Colonic mucosa (tissue), 4 donors: ENCODE data around the gene FHIP1B. TPM values are rescaled to one million over a fixed set of nuclear protein-coding genes. Genes with fewer than 3 reads are reported as not detected.

Experiments
- DNase-seq: peaks from one replicate; pipeline ENCODE4 v3.0.0-alpha.2; 2020
- H3K27ac ChIP-seq: fragments of 200-600 bp; one replicate; pipeline ENCODE4 v1.8.0; 2021
- H3K27me3 ChIP-seq: fragments of 200-600 bp; one replicate; pipeline ENCODE4 v1.8.0; 2021
- H3K36me3 ChIP-seq: fragments of 200-600 bp; one replicate; pipeline ENCODE4 v1.8.0; 2021
- H3K4me1 ChIP-seq: fragments of 200-600 bp; one replicate; pipeline ENCODE4 v1.8.0; 2021; ENCODE audit warnings: mild to moderate bottlenecking
- H3K4me3 ChIP-seq: fragments of 200-600 bp; one replicate; pipeline ENCODE4 v1.8.0; 2021
- H3K9ac ChIP-seq, 2 donors: one replicate each; pipeline ENCODE4 v1.7.0; 2013; ENCODE audit warnings: control low read depth in 2 of 2, low read depth in 2 of 2, low read length in 2 of 2
- H3K9me3 ChIP-seq: fragments of 200-600 bp; one replicate; pipeline ENCODE4 v1.8.0; 2021
- intact Hi-C: fragments of 100-400 bp; cut with DNase I; formaldehyde crosslinking; loops from one replicate; pipeline ENCODE4 v1.14.1; 2022
- total RNA-seq, 2 donors: library from RNA; stranded (reverse); fragmentation: NEBNext Ultra II Directional in 1 of 2; extraction: Animal tissue kit (Norgen Biotek cat#: 25700) in 1 of 2; gene quantifications; one replicate each; pipeline ENCODE4 v1.2.1, GENCODE V29; 2021
- TF ChIP-seq, protein P1 (sequence below): fragments of 200-600 bp; IDR thresholded peaks from one replicate; pipeline ENCODE4 v1.8.0; 2022; ENCODE audit warnings: antibody characterized with exemption, mild to moderate bottlenecking
- donor health status: healthy.
- donor health status: DM: no; HTN: no; CAD: no.
- donor health status: DM: no; HTN: no; CAD: no.

Gene FHIP1B
- total RNA-seq, 2 donors from 2014 or later, result 84.6 to 107 TPM

GRCh38 chr11:6197466-6198200 is 36.8 kb downstream of the FHIP1B start:
- Histone ChIP-seq H3K27me3 (no peaks in the 10 kb centered on the region), H3K4me3 (no peak overlapping the region), H3K9me3 (no peaks in the 10 kb centered on the region), H3K27ac (no peak overlapping the region), H3K9ac (no peak overlapping the region), H3K36me3 (no peaks in the 10 kb centered on the region), H3K4me1 (no peaks in the 10 kb centered on the region)
- no peak for DNase-seq
- TF ChIP-seq, protein P1, sequence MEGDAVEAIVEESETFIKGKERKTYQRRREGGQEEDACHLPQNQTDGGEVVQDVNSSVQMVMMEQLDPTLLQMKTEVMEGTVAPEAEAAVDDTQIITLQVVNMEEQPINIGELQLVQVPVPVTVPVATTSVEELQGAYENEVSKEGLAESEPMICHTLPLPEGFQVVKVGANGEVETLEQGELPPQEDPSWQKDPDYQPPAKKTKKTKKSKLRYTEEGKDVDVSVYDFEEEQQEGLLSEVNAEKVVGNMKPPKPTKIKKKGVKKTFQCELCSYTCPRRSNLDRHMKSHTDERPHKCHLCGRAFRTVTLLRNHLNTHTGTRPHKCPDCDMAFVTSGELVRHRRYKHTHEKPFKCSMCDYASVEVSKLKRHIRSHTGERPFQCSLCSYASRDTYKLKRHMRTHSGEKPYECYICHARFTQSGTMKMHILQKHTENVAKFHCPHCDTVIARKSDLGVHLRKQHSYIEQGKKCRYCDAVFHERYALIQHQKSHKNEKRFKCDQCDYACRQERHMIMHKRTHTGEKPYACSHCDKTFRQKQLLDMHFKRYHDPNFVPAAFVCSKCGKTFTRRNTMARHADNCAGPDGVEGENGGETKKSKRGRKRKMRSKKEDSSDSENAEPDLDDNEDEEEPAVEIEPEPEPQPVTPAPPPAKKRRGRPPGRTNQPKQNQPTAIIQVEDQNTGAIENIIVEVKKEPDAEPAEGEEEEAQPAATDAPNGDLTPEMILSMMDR, result no peak
- intact Hi-C loops, result no loop called here

DNA sequence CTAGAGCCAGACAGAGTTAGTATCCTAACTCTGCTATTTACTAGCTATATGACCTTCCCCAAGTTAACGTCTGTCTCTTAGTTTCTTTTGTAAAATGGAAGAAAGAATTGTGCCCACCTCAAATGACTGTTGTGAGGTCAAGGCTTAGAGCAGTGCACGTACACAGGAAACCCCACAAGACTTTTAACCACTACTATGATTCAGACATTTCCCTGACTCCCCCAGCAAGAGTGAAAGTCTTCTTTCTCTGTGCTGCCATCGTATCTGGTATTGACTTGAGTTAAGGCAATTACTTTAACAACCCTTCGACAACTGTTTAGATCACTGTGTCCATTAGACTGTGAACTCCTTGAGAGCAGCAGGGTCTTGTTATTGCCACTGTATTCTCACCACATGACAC is 38.0 kb downstream of the FHIP1B start:
- no peaks in the 10 kb centered on the region for H3K4me1 ChIP-seq
- no peak overlapping the region for H3K4me3 ChIP-seq
- no peaks in the 10 kb centered on the region for H3K36me3 ChIP-seq
- intact Hi-C loops, result no loop called here
- H3K27me3 ChIP-seq, result no peaks in the 10 kb centered on the region
- no peak overlapping the region for H3K9ac ChIP-seq
- H3K27ac ChIP-seq, result no peak overlapping the region
- no peak for DNase-seq
- H3K9me3 ChIP-seq, result no peaks in the 10 kb centered on the region
- TF ChIP-seq, protein P1, result no peak

DNA sequence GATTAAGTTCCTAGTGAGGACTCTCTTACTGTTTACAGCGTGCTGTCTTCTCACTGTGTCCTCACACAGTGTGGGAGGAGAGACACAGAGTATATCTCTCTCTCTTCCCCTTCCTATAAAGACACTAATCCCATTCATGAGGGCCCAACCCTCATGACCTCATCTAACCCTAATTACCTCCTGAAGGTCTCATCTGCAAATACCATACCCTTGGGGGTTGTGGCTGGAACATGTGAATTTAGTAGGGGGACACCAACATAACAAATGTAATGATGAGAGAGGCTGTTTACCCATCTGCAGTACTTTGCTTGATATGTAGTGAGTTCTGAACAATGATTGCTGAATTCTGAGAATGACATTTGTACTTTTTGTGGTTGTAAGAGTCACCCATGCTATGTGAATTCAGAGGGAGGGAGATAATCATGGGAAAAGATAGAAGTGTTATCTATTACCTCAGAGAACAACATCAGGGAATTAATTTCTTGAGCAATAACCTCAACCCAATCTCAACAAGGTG is 40.3 kb downstream of the FHIP1B start:
- Histone ChIP-seq H3K9ac (no peak overlapping the region), H3K27me3 (no peaks in the 10 kb centered on the region), H3K9me3 (no peaks in the 10 kb centered on the region), H3K4me3 (no peak overlapping the region), H3K36me3 (no peaks in the 10 kb centered on the region), H3K4me1 (no peaks in the 10 kb centered on the region), H3K27ac (no peak overlapping the region)
- TF ChIP-seq, protein P1, result no peak
- intact Hi-C loops, result no loop called here
- no peak for DNase-seq

- H3K9me3 ChIP-seq, result no peaks in the 10 kb centered on the region
- no peak overlapping the region for H3K4me3 ChIP-seq
- H3K27me3 ChIP-seq, result no peaks in the 10 kb centered on the region
- no peak overlapping the region for H3K27ac ChIP-seq
- no peaks in the 10 kb centered on the region for H3K4me1 ChIP-seq
- H3K9ac ChIP-seq, result no peak overlapping the region
- H3K36me3 ChIP-seq, result no peaks in the 10 kb centered on the region
- intact Hi-C loops, result no loop called here
- DNase-seq, result no peak
- TF ChIP-seq, protein P1, result no peak
Measured at GRCh38 chr11:6191742-6192141, 42.7 kb downstream of the FHIP1B start.

DNA sequence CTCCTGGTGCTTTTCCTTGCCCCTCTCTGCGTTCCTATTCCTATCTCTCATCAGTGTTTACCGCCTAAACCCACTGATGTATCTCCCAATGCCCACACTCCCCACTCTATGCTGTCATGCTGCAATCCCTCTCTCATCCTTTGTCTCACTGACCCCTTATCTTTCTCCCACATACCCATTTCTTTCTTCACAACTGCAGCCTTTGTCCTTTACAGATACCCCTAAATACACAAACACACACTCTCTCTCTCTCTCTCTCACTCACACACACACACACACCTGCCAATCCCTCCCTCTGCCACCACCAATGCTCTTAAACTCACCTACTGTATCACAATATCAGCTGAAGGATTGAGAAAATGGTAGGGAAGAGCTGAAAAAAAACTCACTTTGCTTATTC is 59.0 kb downstream of the FHIP1B start:
- no peak for DNase-seq
- TF ChIP-seq, protein P1, result no peak

More for the DNA sequence above, 59.0 kb downstream of the FHIP1B start:
- H3K27ac ChIP-seq, result no peak overlapping the region
- no peaks in the 10 kb centered on the region for H3K4me1 ChIP-seq
- intact Hi-C loops, result no loop called here
- no peaks in the 10 kb centered on the region for H3K36me3 ChIP-seq
- no peaks in the 10 kb centered on the region for H3K9me3 ChIP-seq
- no peak overlapping the region for H3K4me3 ChIP-seq
- no peaks in the 10 kb centered on the region for H3K27me3 ChIP-seq
- H3K9ac ChIP-seq, result no peak overlapping the region
